ENCODE measurements around the gene EVA1C.

The EVA1C gene

GRCh38 chr21:32547018-32547417, 134.5 kb downstream of the EVA1C start:
- DNase-seq (ENCODE audit: low read depth): no peak
- no peak for TF ChIP-seq CTCF (conservative IDR thresholded peaks at IDR 0.05; ENCODE audit: low read depth, low read length)
- H3K4me3 ChIP-seq (ENCODE audit: low read length): no peak overlapping the region

- no peak overlapping the region for H3K4me3 ChIP-seq (ENCODE audit: low read length)
- no peak for DNase-seq (ENCODE audit: low read depth)
- TF ChIP-seq CTCF (conservative IDR thresholded peaks at IDR 0.05; ENCODE audit: low read depth, low read length): no peak
These were observed 136.5 kb downstream of the EVA1C start for GRCh38 chr21:32548978-32549377.

- H3K4me3 ChIP-seq (ENCODE audit: low read length): no peak overlapping the region
- TF ChIP-seq CTCF (conservative IDR thresholded peaks at IDR 0.05; ENCODE audit: low read depth, low read length): no peak
- DNase-seq (ENCODE audit: low read depth): no peak
These were observed 136.9 kb downstream of the EVA1C start for GRCh38 chr21:32549440-32549839.

- TF ChIP-seq CTCF (conservative IDR thresholded peaks at IDR 0.05; ENCODE audit: low read depth, low read length): no peak
- no peak overlapping the region for H3K4me3 ChIP-seq (ENCODE audit: low read length)
- DNase-seq (ENCODE audit: low read depth): no peak
These were observed 137.4 kb downstream of the EVA1C start for GRCh38 chr21:32549886-32550285.

GRCh38 chr21:32554832-32555638, 142.5 kb downstream of the EVA1C start:
- no peak for TF ChIP-seq CTCF (conservative IDR thresholded peaks at IDR 0.05; ENCODE audit: low read depth, low read length)
- H3K4me3 ChIP-seq (ENCODE audit: low read length): no peak overlapping the region
- DNase-seq (ENCODE audit: low read depth): no peak

- TF ChIP-seq CTCF (conservative IDR thresholded peaks at IDR 0.05; ENCODE audit: low read depth, low read length): no peak
These were observed 145.6 kb downstream of the EVA1C start for GRCh38 chr21:32558106-32558505.

GRCh38 chr21:32559006-32559610, 146.6 kb downstream of the EVA1C start:
- TF ChIP-seq CTCF (conservative IDR thresholded peaks at IDR 0.05; ENCODE audit: low read depth, low read length): no peak
- no peak for DNase-seq (ENCODE audit: low read depth)
- H3K4me3 ChIP-seq (ENCODE audit: low read length): no peak overlapping the region

More at GRCh38 chr21:32558106-32558505, 145.6 kb downstream of the EVA1C start:
- DNase-seq (ENCODE audit: low read depth): no peak
- H3K4me3 ChIP-seq (ENCODE audit: low read length): no peak overlapping the region
